A172 (cell line): ENCODE results near the gene SRD5A1. TPM values are rescaled to one million over a fixed set of nuclear protein-coding genes. Genes with fewer than 3 reads are reported as not detected.

Experiments used
- DNase-seq: peaks from one replicate; pipeline ENCODE4 v3.0.0-alpha.2; 2015; ENCODE audit warnings: low spot score
- total RNA-seq: library from RNA; depleted of rRNA; stranded (reverse); fragments of >200 nt; shearing (Covaris generic); gene quantifications from 2 replicates; pipeline ENCODE4 v1.2.3, GENCODE V29; 2014; rRNA removed

SRD5A1 gene
- total RNA-seq: 51.3 and 62.8 TPM in 2 replicates

GRCh38 chr5:6632888-6633468 is at the start of gene SRD5A1, which contains the start of gene NSUN2:
SRD5A1 (plus strand) TSS chr5:6633440; CDS start chr5:6633577, 137 bp downstream.
NSUN2 (minus strand) TSS chr5:6633044; CDS start chr5:6632979, 65 bp downstream.
- peak; percentile 79 for DNase-seq

GRCh38 chr5:6584101-6584645 is 49.1 kb upstream of the SRD5A1 start:
- DNase-seq: no peak

GRCh38 chr5:6584727-6585126 is 48.5 kb upstream of the SRD5A1 start:
- DNase-seq: no peak

DNA sequence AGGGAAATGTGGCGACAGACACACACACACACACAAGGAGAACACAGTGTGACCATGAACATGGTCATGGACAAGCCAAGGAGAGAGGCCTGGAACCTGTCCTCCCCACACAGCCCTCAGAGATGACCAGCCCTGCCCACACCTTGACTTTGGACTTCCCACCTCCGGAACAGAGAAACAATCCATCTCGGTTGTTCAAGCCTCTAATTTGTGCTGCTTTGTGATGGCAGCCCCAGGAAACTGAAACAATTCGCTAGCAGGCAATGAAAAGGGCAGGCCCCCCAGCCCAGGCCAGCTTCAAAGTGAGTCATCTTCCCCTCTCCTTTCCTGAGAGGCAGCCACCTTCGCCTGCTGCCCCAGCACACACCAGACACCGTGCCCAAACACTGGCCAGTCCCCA is 48.1 kb upstream of the SRD5A1 start:
- no peak for DNase-seq

DNA sequence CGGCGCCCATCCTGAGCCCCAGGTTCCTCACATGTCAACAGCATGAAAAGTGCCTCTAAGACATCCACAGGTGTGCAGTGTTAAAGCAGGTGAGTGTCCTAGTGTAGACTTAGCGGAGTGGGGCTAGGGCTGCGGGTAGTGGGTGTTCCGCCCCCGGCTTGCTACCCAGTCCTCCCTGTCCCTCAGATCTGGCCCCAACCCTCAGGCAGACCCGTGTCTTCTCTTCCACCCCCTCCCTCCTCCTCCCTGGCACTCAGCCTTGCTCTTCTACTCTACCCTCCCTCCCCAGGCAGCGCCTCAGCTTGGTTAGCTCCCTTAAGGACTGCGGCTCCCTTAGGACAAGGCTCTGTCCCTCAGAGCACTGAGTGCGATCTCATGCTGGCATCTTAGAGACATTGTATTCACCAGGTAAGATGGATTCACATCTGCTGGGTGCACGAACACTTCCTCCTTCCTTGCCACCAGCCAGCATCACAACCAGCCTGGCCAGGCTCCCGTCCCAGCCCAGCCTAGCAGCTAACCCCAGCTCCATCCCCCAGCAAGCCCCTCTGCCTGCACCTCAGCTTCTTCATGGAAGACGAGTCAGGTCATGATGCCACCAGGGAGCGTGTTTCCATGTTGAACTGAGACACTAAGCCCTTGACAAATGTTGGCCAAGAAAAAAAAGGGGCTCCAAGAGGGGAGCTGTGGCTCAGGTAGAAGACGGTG is 47.1 kb upstream of the SRD5A1 start:
- no peak for DNase-seq

- no peak for DNase-seq
These were observed 46.6 kb upstream of the SRD5A1 start for GRCh38 chr5:6586647-6587042.

- no peak for DNase-seq
These were observed 46.1 kb upstream of the SRD5A1 start for GRCh38 chr5:6587171-6587570.

DNA sequence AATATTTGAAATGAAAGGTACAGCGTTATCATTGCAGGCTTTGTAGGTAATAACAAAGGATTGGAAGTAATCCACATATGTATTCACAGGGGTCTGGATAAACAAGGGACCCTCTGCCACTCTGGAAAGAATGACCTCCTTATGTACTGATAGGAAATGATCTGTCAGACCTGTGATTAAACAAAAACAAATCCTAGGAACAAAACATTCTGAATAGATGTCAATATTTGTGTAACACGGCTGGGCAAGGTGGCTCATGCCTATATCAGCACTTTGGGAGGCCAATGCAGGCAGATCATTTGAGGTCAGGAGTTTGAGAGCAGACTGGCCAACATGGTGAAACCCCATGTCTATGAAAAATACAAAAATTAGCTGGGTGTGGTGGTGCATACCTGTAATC is 42.7 kb upstream of the SRD5A1 start:
- no peak for DNase-seq

DNA sequence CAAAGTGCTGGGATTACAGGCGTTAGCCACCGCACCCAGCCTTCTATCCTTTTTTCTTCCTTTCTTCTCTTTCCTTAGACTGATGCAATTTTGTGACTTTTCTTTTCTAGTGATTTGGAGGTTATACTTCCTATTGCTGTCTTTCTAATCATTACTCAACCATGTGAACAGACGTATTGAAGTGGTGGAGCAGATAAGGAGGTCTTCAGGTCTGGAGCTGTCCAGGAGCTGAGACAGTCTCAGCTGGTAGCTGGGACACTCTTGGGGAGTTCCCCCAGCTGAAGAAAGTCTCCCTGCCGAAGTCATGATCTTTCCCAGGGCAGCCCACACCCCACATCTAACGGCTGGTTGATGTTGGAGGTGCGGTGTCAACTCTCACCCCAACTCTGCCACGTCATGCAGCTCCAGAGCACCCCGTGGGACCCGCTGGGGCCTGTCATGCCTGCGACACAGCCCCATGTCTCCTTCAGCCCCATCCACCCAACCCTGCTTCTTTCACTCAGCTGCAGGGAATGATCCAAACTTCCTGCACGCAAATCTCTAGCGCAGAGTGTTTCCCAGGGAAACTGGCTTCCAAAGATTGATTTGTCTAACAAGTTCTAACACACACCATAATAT is 41.5 kb upstream of the SRD5A1 start:
- DNase-seq: no peak

- DNase-seq: no peak
These were observed 40.6 kb upstream of the SRD5A1 start for GRCh38 chr5:6592601-6593000.

DNA sequence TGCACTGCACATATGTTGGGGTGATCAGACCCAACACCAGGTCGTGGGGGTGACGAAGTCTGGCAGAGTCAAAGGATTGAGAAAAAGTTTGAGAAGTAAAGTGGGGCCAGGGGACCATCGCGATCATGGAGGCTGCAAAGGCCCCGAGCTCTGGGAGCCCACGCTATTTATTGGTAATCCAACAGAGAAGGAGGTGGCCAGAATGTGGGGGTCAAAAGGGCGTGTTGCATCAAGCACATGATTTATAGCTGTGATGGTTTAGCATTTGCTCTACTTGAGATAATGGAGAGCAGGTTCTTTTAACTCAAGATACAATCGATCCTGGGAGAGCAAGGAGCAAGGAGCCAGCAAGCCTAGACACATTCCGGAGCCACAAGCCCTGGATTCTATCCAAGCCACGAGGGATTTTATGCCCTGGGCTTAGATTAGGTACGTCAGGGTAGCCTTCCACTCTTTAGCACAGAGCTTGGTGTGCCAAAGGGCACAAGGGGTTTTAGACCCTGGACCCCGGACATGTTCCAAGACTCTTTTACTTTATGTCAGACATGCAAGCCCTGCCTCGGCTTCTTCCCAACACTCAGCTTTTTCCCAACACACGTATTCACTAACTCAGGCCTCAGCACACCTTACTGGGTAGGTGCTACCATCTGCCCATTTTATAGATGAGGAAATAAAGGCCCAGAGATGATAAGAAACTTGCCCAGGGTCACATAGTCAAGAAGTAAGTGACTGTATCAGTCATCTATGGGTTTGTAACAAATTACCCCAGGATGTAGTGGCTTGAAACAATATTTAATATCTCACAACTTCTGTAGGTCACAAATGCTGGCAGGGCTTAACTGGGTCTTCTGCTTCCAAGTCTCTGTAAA is 39.9 kb upstream of the SRD5A1 start:
- no peak for DNase-seq

- DNase-seq: no peak
These were observed 39.2 kb upstream of the SRD5A1 start for GRCh38 chr5:6594066-6594465.

DNA sequence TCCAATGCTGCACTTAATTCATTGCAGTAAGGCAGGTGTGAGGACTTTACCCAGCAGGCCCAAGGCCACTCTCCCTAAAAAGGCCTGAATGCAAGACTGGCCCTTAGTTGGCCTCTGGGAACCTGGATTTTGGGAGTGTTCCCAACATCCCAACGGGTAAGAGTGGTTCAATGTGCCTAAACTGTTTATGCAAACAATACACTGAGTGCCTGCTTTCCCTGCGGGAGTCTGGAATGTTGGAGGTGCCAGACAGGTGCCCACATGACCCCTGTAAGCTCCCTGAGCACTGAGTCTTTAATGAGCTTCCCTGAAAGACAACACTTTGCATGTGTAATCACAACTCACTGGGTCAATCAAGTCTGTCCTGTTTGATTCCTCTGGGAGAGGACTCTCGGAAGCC is 37.8 kb upstream of the SRD5A1 start:
- no peak for DNase-seq

GRCh38 chr5:6596388-6596787 is 36.9 kb upstream of the SRD5A1 start:
- DNase-seq: no peak

DNA sequence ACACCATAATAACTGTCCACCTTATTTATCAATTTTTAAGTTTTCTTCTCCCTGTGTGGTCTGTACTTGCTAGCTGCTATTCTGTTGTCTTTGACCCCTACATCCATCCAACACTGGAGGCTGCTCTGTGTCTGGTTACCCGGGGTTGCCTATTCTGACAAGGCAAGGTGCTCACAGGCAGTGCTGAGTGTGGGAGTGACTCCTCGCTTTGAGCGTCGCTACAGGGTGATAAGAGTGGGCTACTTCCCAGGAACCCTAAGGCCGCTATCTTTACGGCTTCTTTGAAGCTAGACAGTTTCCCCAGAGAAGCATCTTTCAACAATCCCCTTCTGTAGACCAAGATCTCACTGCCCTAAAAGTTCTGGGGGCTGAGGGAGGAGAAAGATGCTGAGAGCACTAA is 35.7 kb upstream of the SRD5A1 start:
- DNase-seq: no peak

DNA sequence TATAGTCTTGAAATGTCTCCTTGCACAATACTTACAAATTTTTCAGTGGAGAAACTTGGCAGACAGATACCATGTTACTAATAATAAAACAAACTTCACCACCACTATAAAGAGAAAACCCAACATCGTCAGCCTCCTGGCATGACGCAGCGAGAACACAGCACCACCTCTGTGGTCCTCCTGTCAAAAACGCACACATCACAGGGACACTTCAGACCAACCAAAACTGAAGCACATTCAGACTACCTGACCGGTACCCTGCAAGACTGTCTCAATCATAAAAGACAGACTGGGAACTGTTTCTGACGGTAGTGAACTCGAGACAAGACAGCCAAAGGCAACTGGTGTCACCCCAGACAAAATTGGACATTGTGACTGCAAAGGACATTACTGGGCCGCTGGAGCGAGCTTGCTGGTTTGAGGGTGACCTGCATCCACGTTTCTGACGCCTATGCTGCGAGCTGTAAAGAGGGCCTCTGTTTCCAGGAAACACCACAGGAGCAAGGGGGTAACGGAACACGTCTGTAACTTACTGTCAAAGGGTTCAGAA is 34.8 kb upstream of the SRD5A1 start:
- no peak for DNase-seq

GRCh38 chr5:6599739-6600138 is 33.5 kb upstream of the SRD5A1 start:
- DNase-seq: no peak

GRCh38 chr5:6601271-6601670 is 32.0 kb upstream of the SRD5A1 start:
- DNase-seq: no peak

DNA sequence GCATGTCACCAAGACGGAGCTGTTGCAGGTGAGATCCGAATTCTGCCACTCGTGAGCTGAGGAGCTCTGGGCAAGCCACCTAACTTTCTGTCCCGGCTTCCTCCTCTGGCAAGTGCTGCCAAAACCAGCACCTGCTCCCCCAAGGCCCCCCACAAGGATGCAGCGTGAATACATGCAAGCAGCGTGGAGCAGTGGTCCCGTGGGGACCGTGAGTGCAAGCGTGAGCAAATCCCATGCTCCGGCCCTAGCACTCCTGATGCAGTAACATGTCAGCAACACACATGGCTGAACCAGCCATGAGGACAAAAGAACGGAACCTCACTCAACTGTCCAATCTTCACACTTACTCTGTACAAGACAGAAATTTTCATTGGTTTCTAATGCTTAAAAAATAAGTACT is 31.4 kb upstream of the SRD5A1 start:
- DNase-seq: no peak

DNA sequence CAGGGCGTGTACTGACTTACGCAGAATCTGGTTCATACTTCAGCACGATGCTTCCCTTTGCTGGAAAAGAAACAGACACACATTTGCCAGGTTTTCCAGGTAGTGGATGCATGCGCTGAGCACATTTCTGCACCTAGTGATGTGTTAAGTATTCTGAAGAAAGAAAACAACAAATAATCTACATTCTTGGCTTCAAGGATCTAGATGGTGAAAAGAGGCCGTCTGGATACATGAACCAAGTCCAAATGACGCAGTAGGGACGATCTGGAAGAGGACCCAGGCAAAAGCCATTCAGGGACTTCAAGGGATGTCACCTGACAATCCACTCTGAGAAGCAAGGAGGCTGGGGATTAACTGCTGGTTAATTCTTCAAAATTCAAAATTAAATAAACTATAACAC is 30.8 kb upstream of the SRD5A1 start:
- DNase-seq: no peak

DNA sequence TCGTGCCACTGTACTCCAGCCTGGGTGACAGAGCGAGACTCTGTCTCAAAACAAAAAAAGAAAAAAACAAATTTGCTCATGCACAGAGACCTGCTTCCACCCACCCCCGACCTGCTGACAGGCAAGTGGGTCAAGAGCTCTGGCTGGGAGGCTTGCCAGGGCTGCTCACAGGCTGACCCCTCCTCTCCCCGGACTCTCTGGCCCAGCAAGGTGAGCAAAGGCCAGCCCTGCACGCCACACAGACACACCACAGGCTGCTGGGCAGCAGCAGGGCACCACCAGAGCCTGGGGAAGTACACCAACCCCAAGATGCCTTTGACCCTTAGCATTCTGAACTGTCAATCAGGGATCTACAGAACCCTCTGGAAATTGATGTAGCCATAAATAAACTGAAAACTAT is 29.6 kb upstream of the SRD5A1 start:
- DNase-seq: no peak

- no peak for DNase-seq
These were observed 28.9 kb upstream of the SRD5A1 start for GRCh38 chr5:6604341-6604740.
